Measurements from ENCODE around the gene ACKR4.

- TF ChIP-seq CTCF (IDR thresholded peaks at IDR 0.05; ENCODE audit: low read length) (no peak), EZH2 (IDR thresholded peaks at IDR 0.05; ENCODE audit: borderline replicate concordance, low read length) (no peak)
These were observed 28.6 kb upstream of the ACKR4 start for GRCh38 chr3:132568422-132568821.

All from OCI-LY1 (cell line).